HG02763 (cell line): ENCODE results near the gene ACOT12.

ENCODE experiments used
- ATAC-seq: cut with Tn5 transposase; IDR thresholded peaks from one replicate; pipeline ENCODE4 v1.9.1; 2021; ENCODE audit warnings: mild to moderate bottlenecking, moderate library complexity; ENCODE audit not compliant: unreplicated experiment

The ACOT12 gene

DNA sequence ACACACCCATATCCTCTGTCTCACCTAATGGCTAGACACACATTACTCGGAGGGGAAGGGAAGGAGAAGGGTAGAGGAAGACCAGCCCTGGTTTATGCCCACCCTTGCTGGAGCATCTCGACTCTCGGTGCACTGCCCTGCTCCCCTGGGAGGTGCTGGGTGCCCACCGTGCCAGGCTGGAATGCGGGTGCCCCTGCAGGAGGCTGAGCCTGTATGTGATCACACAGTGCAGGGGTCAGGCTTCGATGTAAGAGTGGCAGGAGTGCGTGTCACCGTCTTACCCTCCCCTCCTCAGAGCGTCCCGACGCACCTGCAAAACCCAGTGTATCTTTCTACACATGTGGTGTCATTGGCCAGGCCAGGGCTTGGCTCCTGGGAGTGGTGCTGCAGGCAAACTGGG, 7.3 kb upstream of the ACOT12 start:
- ATAC-seq: no peak

DNA sequence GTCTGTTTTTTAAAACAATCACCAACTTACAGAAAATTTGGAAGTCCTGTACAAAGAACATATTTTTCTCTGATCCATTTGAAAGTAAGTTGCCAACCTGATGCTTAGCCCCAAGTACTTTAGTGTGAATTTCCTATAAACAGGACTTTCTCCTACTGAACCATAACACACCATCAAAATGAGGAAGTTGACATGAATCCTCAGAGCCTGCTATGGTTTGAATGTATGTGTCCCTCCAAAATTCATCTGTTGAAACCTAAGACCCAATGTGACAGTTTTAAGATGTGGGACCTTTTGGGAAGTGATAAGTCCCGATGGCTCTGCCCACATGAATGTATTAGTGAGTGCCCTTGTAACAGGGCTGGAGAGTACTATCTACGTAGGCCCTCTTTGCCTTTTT, 6.4 kb upstream of the ACOT12 start:
- ATAC-seq: no peak

DNA sequence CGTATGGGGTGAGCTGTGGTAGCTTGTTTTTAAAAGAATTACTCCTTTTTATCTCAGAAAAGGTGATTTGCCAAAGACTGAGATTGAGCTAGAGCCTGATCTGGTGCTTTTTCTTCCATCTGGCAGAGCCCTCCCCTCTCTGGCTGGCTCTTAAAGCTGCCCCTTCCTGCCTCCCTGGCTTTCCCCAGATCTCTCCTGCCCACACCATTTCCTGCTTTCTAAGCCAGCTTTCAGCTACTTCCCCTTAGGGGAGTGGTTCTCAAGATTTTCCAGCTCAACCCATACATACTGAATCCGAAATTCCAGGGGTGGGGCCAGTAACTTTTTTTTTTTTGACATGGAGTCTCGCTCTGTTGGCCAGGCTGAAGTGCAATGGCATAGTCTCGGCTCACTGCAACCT, 4.8 kb upstream of the ACOT12 start:
- ATAC-seq: no peak

DNA sequence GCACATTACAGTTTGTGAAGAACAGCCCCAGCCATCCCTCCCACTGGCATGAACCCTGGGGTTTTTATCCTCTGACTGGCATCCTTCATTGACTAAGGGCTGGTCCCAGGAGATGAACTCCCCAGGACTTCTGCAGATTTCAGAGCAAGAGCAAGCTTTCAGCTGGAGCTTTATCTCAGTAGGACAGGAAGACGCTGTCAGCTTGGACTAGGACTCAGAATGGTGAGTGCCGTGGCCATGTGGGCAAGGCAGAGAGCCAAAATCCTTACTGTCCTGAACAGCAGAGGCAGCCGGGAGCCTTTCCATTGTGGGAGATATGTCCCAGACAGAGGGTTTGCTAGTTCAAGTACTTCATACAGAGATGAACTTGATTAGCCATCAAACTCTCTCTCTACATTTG, 3.2 kb upstream of the ACOT12 start:
- ATAC-seq: no peak

DNA sequence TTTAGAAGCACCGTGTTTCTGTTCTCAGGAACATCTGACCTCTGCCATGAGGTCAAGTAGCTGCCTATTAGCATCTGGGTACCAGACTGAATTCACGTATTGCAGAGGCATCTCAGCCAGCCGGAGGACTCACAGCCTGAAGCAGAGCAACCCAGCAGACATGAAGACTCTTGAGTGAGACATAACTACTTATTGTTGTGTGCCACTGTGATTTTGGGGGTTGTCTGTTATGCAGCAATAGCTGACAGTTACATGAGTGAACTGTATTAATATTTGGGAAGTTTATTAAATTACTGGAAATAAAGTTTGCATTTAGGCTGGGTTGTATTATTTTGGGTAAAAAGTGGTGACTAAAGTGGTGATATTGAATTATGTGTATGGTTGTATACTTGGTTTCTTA, 1.3 kb upstream of the ACOT12 start:
- no peak for ATAC-seq

DNA sequence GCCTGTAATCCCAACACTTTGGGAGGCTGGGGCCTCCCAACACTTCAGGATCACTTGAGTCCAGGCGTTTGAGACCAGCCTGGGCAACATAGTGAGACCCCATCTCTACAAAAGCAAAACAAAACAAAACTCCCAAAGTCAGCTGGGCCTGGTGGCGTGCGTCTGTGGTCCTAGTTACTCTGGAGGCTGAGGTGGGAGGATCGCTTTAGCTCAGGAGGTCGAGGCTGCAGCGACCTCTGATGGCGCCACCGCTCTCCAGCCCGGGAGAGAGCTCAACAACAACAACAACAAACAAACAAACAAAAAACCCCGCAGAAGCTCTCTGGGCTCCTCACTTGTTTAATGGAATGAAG, 528 bp downstream of the ACOT12 start:
- no peak for ATAC-seq

DNA sequence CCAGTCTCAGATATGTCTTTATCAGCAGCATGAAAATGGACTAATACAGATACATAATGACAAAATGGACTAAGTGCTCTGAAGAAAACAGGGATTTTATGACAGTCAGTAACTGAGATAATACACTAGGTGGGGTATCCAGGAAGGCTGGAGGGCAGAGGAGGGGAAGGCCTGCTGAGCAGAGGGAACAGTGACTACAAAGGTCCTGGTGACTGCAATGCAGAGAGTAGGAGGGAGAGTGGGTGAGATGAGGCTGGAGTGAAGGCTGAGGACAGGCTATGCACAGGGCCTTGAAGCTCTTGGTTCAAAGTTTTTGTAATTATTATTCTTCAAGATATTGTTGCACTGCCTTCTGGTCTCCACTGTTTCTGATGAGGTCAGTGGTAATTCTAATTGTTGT, 4.9 kb downstream of the ACOT12 start:
- no peak for ATAC-seq

DNA sequence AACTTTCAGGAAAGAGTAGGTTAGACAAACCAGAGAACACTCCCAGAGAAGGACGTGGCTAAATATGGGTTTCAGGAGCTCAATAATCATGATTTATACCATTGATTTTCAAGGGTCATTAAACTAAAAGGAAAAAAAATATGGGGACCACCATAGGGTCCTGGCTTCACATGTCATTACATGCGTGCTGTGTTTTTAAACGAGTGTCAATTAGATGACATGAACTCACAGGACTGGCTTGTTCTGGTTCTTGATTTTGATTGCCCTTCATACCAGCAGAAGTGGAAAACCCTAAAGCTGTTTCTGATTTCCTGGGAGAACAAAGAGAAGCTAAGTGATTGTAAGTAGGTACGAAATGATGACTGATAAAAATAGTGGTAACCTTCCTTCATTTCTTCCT, 5.8 kb downstream of the ACOT12 start:
- no peak for ATAC-seq

DNA sequence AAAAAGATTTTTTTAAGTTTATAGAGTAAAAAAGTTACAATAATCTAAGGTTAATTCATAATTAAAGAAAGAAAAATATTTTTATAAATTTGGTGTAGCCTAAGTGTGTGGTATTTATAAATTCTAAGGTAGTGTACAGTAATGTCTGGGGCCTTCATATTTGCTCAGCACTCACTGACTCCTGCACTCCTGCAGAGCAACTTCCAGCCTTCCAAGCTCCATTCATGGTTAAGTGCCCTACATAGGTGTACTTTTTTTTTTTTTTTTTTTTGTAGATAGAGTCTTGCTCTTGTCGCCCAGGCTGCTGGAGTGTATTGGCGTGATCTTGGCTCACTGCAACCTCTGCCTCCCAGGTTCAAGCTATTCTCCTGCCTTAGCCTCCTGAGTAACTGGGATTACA, 10.1 kb downstream of the ACOT12 start:
- ATAC-seq: no peak

DNA sequence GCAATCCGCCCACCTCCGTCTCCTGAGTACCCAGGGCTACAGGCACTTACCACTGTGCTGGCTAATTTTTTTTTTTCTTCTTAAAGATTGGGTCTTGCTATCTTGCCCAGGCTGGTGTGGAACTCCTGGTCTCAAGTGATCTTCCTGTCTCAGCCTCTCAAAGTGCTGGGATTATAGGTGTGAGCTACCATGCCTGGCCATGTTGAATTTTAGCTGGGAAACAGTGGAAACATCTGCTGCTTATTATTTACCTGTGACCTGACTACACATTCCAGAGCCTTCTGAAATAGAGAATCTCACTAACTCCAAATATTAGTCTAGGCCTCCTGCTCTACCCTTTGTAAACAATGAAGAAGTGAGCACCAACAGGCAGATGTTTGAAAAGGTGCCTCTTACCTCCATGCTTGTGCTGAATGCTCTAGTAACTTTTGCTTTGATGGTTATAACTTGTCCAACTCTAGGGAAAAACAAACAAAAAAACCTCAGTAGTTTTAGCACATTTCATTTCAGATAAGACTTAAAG, 22.5 kb downstream of the ACOT12 start:
- ATAC-seq: no peak

DNA sequence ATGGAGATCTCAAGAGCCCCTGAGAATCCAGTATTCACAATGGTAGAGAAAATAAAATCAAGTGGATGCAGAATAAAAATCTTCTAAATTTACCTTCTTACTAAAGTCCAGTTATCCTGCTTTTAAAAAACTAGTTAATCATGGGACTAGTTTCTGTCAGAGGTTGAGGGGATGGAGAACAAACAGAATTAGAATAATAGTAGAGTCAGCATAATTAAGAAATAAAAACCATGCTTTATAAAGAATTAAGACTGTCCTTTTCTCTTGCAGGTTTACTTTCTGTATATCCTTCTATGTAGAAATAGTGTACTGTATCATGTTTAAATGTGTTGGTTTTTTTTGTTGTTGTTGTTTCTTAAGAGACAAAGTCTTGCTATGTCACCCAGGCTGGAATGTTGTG, 23.0 kb downstream of the ACOT12 start:
- ATAC-seq: no peak

DNA sequence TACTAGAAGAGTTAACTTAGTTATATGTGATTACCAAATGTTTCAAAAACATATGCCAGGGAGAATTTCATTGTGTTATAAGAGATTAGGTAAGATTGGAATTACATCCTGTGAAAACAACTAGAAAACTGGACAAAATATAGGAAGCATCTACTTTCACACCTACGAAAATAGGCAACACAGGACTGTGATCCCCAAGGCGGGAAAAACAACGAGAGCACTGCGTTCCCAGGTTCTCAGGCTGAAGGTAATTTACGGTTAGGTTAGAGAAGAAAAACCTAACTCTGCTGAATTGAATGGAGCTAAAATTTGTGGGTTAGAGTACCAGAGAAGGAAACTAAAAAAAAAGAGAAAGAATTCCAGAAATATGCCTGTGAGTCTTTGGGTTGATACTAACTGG, 28.4 kb downstream of the ACOT12 start:
- ATAC-seq: no peak

DNA sequence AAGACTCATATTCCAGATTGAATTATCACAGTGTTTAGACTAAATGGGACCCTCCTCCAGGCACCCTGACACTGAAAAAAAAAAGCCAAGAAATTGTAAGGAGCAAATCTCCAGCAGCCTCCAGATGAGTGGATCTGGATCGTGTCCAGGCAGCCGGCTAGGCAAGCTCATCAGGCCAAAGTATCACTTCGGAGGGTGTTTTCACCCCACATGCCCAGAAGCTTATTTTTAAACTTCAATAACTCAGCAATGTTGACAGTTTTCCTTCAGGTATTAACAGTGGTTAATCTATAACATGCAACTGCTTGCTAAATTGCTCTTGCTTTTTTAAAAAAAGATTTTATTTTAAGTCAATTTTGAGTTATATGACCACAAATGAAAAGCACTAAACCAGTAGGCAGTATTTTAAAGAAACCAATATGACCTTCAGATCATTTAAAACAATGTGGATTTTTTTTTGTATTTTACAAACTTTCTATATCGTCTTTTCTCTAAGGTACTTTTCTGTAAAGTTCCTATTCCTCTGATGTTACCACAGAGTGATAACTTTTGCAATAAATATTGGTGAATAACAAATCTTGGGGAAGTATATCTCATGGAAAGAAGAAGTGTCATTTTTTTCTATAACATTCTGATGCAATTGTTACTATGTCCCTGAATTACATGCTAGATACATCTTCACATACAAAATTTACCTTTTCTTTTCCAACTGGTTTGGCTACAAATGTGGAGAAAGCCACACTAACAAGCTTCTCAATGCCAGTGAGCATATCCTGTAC, 30.7 kb downstream of the ACOT12 start:
- no peak for ATAC-seq

DNA sequence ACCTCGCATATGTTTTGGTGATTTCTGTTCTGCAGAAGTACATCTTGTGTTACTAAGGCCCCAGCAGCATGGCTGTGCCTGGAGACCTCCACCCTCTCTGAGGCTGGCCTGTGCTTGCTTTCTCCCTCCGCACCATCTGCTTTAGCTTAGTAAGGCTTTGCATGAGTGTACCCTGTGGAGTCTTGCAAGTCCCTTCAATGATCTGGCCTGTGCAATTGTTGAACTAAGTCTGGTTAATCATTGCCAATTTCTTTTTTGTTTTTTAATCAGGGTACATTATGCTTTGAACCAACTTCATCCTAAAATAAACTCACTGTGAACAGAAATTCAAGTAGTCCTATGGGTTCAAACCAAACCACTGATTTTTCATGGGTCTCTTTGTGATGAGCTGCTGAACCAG, 32.3 kb downstream of the ACOT12 start:
- no peak for ATAC-seq

DNA sequence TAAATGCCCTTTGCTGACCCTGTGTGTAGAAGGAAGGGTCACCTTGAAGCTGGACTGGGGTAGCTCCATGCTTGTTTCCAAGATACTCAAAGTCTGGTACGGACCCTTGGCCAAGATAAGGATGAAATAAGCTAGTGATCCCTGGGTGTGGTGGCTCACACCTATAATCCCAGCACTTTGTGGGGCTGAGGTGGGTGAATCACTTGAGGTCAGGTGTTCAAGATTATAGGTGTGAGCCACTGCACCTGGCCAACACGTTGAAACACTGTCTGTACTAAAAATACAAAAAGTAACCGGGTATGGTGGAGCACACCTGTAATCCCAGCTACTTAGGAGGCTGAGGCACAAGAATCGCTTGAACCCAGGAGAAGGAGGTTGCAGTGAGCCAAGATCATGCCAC, 33.3 kb downstream of the ACOT12 start:
- ATAC-seq: no peak

DNA sequence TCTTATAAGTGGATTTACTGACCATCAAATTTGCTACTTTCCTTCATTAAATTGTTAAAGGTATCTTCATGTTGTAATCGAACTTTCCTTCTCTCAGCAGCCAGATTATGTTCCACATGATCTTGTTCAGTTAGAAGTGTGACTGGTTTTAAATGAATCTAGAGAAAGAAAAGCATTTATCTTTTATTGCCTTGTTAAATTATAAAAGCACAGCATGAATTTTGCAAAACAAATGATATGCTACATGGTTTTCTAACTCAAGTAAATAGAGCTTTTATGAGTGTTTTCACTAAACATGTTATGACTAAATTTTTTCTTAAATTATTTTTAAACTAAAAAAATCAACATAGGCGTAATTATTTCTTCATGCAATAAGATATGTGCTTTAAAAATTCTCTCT, 34.1 kb downstream of the ACOT12 start:
- no peak for ATAC-seq

DNA sequence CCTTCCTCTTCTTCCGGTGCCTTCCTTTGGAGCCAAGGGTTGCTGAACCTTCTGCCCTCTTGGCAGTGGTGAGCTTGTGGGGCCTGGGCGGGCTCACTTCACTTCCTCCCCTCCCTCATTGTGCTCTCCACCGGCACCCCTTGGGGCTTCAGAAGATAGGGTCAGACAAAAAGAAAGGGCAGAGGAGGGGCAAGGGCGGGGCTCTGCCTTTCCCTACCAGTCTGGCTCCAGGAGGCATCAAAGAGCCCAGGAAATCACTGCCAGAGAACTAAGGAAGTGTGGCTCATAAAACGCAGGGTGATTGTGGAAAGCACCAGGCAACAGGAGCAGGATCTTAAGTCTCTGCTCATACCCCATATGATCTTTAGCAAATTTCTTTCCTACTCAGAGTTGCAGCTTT, 34.8 kb downstream of the ACOT12 start:
- ATAC-seq: no peak

DNA sequence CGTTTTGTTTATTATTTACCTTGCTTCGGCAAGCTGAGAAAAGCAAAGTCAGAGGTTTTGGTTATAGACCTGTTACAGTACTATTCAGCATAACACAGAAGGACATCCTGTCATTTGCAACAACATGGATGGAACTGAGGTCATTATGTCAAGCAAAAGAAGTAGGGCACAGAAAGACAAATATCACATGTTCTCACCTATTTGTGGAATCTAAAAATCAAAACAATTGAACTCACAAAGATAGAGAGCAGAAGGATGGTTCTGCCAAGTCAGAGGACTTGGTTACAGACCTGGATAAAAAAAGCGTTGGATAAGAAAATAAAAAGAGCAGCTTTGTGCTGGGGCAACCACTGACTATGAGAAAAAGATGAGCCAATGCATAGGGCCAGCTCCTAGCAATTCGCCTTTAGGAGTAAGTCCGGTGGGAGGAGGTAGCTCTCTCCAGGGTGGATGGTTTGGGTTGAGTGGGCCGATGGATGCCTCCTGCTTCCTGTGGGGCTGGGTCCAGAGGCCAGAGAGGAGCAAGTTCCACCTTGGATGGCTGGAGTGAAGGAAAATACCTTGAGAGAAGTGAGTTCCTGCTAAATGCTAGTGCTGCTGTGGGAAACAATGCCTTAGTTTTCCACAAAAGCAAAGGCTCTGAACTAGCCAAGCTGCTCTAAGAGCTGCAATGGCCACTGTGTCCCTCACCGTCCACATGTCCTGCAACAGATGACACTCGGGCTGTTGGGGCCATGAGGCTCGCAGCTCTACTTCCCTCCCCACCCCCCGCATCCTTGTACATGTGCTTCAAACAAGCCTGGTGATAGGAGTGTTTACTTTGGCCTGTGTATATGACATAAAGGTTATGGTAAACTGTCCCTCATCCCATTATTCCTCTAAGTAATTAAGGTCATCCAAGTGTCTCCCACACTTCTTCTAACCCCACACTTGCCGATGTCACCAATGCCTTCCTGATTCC, 38.4 kb downstream of the ACOT12 start:
- no peak for ATAC-seq

DNA sequence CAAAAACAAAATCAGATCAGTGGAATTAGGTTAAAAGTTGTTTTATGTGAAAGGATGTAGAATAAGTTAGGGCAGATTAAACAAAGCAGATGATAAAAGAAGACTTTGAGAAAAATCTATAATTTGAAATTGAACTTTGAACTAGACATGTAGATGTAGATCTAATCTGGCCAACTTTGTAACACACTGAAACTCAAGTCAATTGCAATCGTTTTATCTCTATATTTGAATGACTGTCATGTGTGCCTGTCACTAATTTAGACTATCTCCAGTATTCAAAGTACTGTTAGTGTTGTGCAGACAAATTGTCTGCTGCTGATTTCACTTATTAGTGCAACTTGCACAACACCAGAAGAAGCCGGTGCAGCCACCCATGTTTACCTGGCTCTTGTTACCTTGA, 39.8 kb downstream of the ACOT12 start:
- ATAC-seq: no peak

DNA sequence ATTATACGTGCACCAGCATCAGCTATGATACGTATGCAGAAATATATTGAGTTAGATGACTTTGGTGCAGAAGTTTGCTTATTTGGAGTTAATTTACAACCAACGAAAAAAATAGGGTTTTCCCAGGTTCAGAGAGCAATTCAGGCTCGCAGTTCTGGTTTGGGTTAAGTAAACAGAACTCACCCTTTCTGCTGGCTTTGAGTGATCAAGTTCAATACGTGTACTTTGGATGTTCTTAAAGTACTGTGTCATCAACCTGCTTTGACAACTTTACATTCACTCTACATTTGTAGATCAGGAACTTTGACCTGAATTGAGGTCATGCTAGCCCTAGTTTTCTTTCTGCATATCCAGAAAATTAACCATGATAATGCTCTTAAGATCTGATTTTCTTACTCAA, 40.7 kb downstream of the ACOT12 start:
- no peak for ATAC-seq

DNA sequence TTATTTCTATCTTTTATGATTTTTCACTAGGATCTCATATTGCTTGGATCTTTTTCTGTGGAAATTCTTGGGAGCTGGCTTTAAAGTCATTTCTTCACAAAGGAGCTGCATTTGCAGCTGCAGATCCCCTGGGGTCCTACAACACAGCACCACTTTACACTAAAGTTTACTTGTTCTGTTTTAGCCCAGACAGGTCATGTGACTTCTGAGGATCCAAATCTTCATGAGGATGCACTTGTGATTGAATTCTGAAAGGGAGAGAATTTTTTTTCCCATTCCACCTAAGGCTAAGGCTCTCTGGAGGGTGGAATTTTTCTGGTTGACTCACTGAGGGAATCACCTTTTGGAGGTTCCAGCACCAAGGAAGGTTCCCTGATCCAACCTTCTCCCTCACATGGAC, 43.4 kb downstream of the ACOT12 start:
- ATAC-seq: no peak

DNA sequence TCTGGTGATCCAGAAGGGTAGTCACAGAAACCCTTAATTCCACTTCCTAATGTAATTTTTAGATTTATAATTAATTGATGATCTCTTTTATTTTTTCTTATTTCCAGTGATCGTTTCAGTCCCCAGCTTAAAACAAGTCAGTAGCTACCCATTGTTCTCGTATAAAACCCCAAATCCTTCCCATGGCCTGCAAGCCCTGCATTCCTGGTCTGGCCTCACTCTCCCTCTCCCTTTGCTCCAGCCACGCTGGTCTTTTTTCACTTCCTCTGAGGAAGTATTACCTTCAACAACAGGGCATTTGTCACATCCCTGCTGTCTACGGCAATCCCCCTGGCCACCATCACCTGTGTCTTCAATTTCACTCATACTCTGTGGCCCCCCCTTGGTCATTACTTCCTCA, 44.8 kb downstream of the ACOT12 start:
- no peak for ATAC-seq
